NOMO-1 treated with DMSO at 0.1 percent for 48 hours (cell line): ENCODE data around the gene PRUNE2.
A peak's percentile ranks its signal among the peaks of the same experiment; 100 is the strongest.
"Not testable (repeated sequence)": the region's sequence is repeated elsewhere in the genome, so short reads cannot be mapped to it uniquely, and the experiment has no call there.

Experiments
- DNase-seq: peaks from one replicate; lab custom pipeline; 2025; ENCODE audit not compliant: unreplicated experiment; lab: John Stamatoyannopoulos, UW

PRUNE2 gene

DNA sequence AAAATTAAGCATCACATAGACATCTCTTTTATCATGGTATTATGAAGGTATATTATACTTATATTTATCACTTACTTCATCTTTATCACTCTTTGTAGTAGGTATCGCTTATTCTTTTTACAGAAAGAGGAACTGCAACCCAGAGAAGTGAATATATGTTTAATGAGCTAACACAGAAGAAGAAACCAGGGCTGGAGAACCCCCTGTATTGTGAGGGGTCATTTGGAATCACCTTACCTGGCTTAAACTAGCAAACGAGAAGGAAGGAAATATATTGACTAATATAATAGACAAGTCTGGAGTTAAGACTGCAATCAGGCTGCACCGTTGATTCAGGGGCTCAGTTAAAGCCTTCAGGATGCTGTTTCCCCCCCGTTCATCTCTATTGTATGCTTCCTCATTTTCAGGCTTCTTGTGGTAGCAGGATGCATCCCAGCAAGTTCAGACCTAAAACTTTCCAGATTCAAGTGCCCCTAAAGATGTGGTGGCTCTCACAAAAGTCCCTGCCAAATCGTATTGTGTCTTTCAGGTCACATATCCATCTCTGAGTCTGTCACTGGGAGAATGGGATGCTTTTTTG is 300.5 kb downstream of the PRUNE2 start:
- peak; percentile 52 for DNase-seq

DNA sequence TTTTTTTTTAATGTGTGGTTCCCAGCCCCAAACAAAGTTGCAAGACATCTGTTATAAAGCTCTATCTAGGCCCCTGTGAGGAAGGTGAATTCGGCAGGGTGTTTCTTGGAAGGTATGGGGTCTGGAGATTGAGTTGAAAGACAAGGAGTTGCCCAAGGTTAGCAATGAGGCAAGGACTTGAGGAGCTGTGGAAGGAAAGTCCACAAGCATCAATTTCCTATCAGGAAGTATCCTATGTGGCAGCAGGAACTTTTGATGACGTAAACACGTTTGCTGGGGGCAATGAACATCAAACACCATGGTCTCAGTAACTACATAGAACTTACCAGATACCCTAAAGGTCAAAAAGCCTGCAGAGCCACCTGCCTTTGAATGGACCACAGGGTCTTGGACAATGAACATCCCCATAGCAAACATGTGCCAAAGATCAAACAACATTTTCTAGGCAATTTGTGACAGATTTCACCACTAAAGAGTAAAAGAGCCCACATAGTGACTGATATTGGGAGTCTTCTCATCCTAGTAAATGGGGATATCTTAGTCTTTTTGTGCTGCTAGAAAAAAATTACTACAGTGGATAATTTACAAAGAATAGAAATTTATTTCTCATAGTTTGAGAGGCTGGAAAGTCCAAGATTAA is 301.9 kb downstream of the PRUNE2 start:
- no peak for DNase-seq

DNA sequence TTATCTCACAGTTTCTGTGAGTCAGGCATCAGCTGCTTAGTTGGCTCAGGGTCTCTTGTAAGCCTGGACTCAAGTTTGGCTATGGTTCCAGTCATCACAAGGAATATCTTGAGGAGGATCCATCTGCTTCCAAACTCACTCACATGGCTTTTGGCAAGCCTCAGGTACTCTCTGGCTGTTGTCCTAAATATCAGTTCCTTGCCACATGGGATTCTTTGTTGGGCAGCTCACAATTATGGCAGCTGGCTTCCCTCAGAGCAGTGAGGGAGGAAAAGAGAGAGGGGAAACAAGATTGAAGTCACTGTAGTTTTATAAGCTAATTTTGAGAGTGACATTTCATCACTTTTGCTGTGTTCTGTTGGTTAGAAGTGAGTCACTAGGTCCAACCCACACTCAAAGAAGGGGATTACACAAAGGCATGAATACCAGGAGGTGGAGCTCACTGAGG is 302.4 kb downstream of the PRUNE2 start:
- peak; percentile 62 for DNase-seq

DNA sequence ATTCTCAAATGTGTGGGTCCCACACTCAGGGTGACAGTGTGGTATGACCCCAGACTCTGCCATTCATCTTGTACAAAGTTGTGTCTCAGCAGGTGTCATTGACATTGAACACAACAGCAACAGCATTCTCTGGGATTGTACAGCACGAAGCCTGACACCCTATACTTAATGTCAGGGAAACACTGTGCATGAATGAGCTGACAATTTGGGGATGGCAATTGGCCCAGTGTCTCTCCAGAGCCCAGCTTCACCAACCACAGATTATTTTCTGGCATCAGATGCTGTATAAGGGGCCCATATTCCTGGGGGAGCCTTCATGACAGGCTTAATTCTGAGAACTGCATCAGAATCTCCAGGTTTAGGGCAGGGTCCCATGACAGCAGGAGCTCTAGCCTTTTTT is 303.7 kb downstream of the PRUNE2 start:
- no peak for DNase-seq

DNA sequence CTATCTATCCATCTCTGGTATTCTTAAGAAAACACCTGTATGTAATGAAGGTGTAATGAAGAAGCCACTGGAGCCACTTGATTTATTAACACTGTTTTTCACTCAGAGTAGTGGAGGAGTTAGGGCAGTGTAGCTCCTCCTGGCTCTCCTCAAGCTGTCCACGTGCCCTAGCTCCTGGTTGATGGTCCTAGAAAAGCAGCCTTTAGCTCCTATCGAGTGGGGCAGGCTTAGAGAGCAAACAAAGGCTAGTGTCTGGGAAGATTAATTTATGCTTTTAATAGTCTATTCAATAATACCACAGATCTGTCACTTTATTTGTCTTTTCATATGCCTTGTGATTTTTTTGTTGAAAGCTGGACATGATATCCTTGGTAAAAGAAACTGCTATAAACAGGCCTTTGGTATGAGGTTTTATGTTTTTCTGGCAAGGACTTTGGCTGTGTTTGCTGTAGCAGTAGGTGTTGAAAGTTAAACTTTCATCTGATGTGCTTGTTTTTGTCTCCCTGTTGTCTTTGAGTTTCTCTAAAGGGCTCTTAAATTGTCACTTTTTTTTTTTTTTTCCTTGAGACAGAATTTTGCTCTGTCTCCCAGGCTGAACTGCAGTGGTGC is 305.8 kb downstream of the PRUNE2 start:
- DNase-seq = no peak

DNA sequence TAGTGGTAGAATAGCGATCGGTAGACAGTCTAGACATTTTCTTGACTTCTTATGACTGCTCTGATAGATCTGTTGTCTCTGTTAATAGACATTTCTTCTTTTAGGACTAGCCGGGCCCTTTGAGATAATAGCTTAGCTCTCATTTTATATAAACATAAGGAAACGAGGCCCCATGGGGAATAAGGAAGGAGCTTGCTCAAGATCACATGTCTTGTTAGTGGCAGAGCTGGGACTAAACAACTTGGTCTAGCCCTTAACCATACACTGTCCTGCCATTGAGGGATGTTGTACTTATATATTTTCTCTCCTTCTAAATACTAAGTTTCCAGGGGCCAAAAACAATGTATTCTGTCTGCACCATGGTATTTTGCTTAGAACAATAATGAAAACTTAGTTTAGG is 306.9 kb downstream of the PRUNE2 start:
- DNase-seq = no peak

DNA sequence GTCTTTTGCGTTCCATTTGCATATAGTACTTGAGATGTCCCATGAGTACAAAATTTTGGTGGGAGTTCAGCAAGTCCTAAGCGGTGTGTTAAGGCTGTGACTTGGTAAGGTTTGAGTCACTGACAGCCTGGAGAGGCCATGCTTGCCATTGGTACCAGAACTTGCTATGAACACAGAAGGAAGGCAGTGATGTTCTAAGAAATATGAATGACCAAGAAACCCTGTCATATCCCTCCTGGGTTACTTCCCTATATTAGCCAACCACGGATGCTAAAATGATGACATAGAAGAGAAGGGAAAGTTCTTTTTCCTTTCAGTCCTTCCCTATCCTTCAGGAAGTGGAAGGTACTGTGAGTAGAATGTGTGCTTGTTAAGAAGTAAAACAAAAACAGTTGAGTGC is 310.3 kb downstream of the PRUNE2 start:
- DNase-seq = no peak

DNA sequence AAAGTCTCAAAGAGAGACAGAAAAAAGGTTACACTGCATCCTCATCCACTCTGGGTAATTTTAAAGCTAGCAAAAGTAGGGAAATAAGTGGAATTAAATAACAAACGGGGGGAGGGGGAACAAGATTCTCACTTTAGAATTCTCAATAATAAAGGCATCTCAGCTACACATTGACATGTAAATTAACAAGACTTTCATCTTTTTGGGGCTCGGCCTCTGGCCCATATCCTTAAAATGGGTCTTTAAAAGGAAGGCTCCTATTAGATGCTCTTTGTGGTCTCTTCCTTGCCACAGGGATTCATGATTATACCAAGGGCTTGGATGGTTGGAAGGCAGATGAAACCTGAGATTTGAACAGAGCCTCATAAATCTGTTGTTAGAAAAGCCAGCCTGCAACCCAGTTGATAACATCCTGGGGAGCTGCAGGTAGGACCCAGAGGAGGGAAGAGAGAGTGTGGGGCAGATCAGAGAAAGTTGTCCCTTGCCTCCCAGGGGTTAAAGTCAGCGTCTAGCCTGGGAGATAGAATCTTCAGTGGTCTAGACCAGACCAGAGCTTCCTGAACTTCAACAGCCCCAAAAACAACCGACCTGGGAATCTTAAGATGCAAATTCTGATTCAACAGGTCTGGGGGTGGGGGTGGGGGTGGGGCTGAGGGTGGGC is 311.0 kb downstream of the PRUNE2 start:
- DNase-seq = no peak

DNA sequence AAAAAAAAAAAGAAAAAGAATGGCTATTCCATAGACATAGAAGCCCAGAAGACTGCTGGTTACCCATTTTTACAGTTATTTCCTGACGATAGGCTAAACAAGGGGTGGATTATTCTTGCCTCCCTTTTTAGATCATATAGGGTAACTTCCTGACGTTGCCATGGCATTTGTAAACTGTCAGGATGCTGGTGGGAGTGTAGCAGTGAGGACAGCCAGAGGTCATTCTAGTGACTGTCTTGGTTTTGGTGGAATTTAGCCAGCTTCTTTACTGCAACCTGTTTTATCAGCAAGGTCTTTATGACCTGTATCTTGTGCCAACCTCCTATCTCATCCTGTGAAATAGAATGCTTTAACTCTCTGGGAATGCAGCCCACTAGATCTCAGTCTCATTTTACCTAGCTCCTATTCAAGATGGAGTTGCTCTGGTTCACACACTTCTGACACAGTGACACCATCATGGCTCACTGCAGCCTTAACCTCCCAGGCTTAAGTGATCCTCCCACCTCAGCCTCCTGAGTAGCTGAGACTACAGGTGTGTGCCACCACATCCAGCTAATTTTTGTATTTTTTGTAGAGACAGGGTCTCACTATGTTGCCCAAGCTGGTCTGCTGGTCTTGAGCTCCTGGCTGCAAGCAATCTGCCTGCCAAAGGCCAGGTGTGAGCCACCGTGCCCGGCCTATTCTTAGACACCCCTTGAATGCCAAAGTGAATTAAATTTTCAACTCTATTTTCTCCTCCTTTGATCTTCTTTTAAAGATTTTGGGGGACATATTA is 311.8 kb downstream of the PRUNE2 start:
- DNase-seq = not testable (repeated sequence)

DNA sequence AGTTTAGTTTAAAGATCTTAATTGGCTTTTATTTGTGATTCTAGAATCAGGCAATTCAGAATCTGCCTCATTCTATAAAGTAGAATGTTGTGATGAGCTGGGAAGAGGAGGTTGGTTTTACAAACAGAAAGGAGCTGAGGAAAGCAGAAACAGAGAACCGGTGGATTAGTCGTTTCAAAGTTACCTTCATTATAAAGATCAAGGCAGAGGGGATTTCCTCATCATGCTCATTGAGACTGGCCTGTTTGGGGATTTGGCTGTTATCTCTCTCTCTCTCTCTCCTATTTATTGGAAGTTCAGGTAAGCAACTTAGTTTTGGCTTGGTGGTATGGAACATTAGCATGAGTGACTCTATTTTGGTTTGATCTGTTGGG is 313.0 kb downstream of the PRUNE2 start:
- DNase-seq = no peak

DNA sequence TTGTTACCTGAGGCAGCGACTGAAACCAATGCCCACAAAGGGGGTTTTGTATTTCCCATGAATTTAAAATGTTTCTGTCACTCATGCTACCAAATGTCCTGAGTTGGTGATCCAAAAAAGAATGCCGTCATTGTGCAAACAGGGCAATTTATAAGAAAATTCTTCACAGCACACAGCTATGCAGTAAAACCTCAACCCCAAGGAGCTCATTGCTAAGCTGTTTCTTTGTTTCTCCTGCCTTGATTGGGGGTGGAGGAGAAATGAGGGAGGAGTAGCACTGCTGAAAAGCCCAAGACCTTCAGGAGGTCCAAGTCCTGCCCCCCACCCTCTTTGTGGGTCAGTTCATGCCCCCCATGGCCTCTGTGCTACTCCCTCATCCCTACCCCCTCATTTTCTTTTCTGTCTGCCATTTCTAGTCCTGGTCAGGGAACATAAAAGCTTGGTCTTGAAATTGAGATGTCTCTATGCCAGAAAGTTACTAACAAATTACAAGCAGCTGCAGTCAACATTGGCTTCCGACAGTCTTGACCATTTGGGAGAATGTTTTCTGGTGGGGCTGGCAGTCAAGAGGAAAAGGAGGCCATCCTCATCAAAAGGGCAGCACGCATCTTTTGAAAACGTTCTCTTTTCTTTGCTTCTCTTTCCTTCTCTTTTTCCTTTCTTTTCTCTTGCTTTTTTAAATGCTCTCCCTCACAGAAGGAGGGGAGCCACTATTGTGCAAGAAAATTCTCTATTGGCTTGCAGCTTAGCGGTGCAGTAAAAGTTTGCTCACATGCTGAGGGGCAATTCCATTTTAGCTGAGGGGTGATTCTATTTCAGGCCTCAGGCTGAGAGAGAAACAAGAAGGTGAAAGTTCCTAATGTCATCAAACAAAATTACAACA is 313.6 kb downstream of the PRUNE2 start:
- DNase-seq = no peak

DNA sequence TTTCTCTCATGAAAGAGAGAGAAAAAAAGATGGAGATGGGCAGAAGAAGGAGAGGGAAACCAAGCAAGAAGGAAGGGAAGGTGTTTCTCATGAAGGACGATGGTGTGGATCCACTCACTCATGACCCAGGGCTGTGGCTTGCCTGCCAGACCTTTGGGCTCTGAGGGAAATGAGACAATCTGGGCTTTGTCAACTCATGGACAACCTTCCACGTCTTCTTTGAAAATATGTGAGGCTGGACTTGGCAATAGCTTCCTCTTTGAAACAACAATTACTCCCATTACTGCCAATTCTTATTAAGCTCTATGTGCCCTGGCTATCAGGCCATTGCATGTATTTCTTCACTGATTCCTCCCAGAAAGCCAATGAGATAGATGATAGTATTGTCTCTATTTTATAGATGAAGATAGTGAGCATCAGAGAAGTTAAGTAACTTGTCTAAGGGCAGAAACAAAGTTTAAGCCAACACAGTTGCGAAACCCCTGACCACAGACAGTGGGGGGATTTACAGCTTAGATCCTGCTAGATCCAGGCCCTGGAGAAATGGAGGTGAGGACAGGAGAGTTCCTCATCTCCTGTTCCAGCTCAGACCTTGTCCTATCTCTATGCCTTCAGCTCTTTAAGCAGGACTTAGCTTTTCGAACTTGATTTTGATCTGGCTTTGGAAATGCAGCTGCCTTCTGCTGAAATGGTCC is 314.5 kb downstream of the PRUNE2 start:
- DNase-seq = peak; percentile 27

DNA sequence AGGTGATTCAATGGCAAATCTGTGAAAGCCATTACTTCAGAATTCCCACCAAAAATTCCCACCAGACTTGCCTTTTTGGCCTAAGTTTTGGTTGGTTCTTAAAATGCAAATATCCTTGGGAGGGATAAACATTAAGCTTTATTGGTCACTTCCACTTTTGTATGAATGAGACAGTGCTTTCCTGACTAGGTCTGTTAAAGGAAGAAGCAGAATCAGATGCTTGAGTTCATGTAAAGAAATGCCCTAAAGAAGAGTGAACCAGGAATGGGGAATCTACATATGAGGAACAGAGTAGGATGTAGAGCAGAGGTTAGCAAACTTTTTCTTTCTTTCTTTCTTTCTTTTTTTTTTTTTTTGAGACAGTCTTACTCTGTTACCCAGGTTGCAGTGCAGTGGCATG is 317.6 kb downstream of the PRUNE2 start:
- DNase-seq = peak; percentile 13

DNA sequence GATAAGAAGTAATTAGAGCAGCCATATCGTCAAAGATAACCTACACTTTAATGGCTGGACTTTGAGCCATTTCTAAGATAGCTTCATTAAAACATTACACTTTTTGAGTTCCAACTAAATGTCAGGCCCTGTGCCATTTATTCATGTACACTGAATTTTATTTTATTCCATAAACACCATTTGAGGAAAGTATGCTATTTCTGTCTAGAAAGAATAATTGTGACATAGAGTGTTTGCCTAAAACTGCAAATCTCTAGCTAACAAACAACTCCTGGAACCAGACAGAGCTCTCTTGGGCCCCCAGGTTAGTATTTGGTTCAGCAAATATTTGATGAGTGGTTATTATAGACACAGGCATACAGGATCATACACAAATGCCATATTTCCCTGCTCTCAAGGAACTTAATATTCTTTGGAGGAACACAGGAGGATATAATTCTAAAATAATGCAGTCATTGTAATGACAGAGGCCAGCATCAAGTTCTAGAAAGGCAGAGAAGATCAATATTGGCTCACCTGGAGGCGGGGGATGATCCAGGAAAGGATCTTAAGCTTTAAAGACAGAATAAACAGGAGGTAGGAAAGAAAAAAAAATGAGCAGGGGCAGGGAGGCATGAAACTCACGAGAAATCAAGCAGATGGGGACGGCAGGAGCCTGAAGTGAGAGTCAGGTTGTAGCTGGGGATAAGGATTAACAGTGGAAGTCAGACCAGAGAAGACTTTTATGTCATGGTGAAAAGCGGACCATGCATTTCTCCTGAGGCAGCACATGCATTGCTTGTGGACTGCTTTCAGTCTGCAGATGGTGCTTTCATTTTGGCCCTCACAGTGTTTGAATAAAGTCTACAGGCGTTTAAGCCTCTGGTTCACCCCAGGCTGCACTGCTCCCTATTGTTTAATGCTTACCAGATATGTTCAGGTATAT is 319.3 kb downstream of the PRUNE2 start:
- DNase-seq = no peak

DNA sequence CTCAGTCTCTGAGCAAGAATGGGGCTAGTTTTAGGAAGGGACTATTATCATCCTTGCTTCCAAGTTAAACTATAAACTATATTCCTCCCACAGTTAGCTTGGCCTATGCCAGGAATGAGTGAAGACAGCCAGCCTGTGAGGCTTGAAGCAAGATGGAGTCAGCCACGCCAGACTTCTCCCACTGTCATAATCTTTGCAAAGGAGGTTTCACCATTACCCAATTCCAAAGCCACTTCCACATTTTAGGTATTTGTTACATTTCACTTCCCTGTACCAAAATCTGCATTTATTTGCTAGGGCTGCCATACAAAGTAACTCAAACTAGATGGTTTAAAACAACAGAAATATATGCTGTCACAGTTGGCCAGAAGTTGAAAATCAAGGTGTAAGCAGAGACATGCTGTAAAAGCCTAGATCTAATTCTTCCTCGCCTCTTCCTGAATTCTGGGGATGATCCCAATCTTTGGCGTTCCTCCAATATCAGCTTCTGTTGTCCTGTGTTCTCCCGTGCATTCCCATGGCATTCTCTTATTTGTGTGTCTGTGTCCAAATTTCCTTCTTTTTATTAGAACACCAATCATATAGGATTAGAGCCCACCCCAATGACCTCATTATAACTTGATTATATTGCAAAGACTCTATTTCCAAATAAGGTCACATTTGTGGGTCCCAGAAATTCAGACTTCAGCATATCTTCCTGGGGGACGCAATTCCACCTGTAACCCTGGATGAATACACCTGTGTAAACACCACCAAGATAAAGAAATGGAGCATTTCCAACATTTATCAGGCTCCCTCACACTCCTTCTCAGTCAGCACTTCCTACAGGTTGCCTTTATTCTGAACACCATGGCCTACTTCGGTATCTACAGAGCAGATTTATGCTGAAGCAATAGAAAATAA is 320.2 kb downstream of the PRUNE2 start:
- peak; percentile 66 for DNase-seq

DNA sequence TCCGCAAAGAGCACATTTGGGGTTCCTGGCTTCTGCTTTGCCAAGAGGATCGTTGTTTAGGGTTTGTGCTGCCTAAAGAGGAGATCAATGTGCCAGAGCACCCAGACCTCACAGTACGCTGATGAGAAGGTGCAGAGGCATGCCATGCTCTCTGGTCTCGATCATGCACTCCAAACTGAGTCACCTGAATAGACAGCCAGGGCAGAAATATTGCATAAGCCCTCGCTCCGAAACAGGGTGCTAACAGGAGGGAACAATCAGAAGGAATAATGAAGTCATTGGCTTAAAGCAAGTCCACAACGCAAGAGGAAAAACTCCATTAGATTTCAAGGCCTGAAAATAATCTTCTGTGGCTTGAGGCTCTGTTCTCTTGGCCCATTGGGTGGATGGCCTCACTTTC is 322.7 kb downstream of the PRUNE2 start:
- DNase-seq = no peak

DNA sequence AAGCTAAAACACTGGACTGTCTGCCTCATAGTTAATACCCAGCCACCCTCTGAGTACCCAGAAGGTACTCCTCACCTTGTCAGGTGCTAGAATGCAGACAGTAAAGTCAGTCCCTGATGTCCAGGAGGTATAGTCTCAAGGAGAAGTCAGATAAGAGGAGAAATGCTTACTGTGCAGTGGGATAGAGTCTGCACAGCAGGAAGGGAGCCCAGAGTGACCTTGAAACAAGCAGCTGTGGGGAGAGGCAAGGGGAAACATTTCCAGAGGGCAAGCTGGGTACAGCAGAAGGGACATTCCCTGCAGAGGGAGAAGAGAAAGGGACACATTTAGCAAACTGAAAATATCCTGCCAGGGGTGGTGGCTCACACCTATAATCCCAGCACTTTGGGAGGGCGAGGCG is 324.2 kb downstream of the PRUNE2 start:
- no peak for DNase-seq

DNA sequence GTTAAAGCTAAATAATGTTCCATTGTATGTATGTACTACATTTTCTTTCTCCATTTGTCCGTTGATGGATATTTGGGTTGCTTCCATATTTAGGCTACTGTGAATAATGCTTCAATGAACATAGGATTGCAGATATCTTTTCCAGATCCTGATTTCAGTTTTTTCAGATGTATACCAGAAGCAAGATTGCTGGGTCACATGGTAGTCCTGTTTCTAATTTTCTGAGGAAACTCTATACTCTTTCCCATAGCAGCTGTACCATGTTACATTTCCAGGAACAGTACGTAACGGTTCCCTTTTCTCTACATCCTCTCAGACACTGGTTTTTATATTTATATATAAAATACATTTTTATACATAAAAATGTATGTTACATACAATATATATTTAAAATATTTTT is 325.1 kb downstream of the PRUNE2 start:
- DNase-seq = no peak
